ENCODE results near the gene SNAP91.

GRCh38 chr6:83509441-83509840 lies 199.5 kb downstream of the SNAP91 start:
- TF ChIP-seq REST (IDR thresholded peaks at IDR 0.05; ENCODE audit: insufficient read depth in 1 of 2, low read depth in 2 of 2, low read length in 2 of 2) (no peak), POLR2AphosphoS5 (IDR thresholded peaks at IDR 0.05; ENCODE audit: low read depth, low read length) (no peak), SIN3A (IDR thresholded peaks at IDR 0.05; ENCODE audit: borderline replicate concordance, insufficient read depth, low read length) (no peak)

Measured in PFSK-1 (cell line).